Liver (tissue), 9 donors: ENCODE data around the gene HENMT1. TPM values are rescaled to one million over a fixed set of nuclear protein-coding genes. Genes with fewer than 3 reads are reported as not detected.

Source experiments
- DNase-seq: peaks from one replicate; pipeline ENCODE4 v3.0.0-alpha.2; 2017; ENCODE audit warnings: low spot score
- H3K27ac ChIP-seq, 2 donors: one replicate each; pipeline ENCODE4 v1.7.0; 2013; ENCODE audit warnings: inconsistent platforms in 2 of 2, low read length in 2 of 2, control low read depth in 1 of 2, low read depth in 1 of 2, mild to moderate bottlenecking in 1 of 2
- H3K27me3 ChIP-seq, 4 donors: one replicate each; pipeline versions ENCODE4 v1.6.1 to v1.7.0; 2013; ENCODE audit warnings: low read length in 3 of 4, inconsistent platforms in 1 of 4, mild to moderate bottlenecking in 1 of 4, moderate library complexity in 1 of 4; ENCODE audit not compliant: control insufficient read depth in 4 of 4, insufficient read depth in 4 of 4
- H3K36me3 ChIP-seq, 4 donors: one replicate each; pipeline versions ENCODE4 v1.6.1 to v1.7.0; 2013; ENCODE audit warnings: low read length in 3 of 4, mild to moderate bottlenecking in 3 of 4, low read depth in 1 of 4, moderate library complexity in 1 of 4; ENCODE audit not compliant: control insufficient read depth in 4 of 4, insufficient read depth in 3 of 4
- H3K4me1 ChIP-seq, 4 donors: one replicate each; pipeline versions ENCODE4 v1.6.1 to v1.7.0; 2013; ENCODE audit warnings: low read length in 3 of 4, mild to moderate bottlenecking in 3 of 4, moderate library complexity in 1 of 4; ENCODE audit not compliant: control insufficient read depth in 4 of 4, insufficient read depth in 4 of 4
- H3K4me3 ChIP-seq, 3 donors: one replicate each; pipeline versions ENCODE4 v1.6.1 to v1.7.0; 2013; ENCODE audit warnings: low read length in 3 of 3, control low read depth in 1 of 3, low read depth in 1 of 3, mild to moderate bottlenecking in 1 of 3
- H3K9ac ChIP-seq, 2 donors: one replicate each; pipeline ENCODE4 v1.7.0; 2013; ENCODE audit warnings: low read length in 2 of 2, mild to moderate bottlenecking in 2 of 2, moderate library complexity in 2 of 2, control low read depth in 1 of 2, low read depth in 1 of 2
- H3K9me3 ChIP-seq, 4 donors: one replicate each; pipeline versions ENCODE4 v1.6.1 to v1.7.0; 2013; ENCODE audit warnings: low read length in 3 of 4; ENCODE audit not compliant: control insufficient read depth in 4 of 4
- EGR1 ChIP-seq, 2 donors: IDR thresholded peaks; 2 replicates each; pipeline ENCODE4 v1.6.1; 2016 to 2018; ENCODE audit warnings: antibody characterized with exemption in 2 of 2, low read depth in 2 of 2
- FOXA1 ChIP-seq: IDR thresholded peaks from 2 replicates; pipeline ENCODE4 v1.6.1; 2016; ENCODE audit warnings: antibody characterized with exemption
- FOXA2 ChIP-seq: IDR thresholded peaks from 2 replicates; pipeline ENCODE4 v1.6.1; 2016; ENCODE audit warnings: antibody characterized with exemption
- GABPA ChIP-seq, 2 donors: IDR thresholded peaks in 1 of 2; conservative IDR thresholded peaks in 1 of 2; 2 replicates each; pipeline ENCODE4 v1.6.1; 2016; ENCODE audit warnings: antibody characterized with exemption in 2 of 2, mild to moderate bottlenecking in 1 of 2, moderate library complexity in 1 of 2
- HNF4A ChIP-seq, 2 donors: conservative IDR thresholded peaks; 2 replicates each; pipeline ENCODE4 v1.6.1; 2016; ENCODE audit warnings: antibody characterized with exemption in 2 of 2, mild to moderate bottlenecking in 2 of 2
- HNF4G ChIP-seq: IDR thresholded peaks from 2 replicates; pipeline ENCODE4 v1.6.1; 2016; ENCODE audit warnings: antibody characterized with exemption
- JUND ChIP-seq, 2 donors: IDR thresholded peaks; 2 replicates each; pipeline ENCODE4 v1.6.1; 2016; ENCODE audit warnings: antibody characterized with exemption in 2 of 2
- NR2F2 ChIP-seq: IDR thresholded peaks from 2 replicates; pipeline ENCODE4 v1.6.1; 2016; ENCODE audit warnings: antibody characterized with exemption
- RAD21 ChIP-seq, 2 donors: IDR thresholded peaks; 2 replicates each; pipeline ENCODE4 v1.6.1; 2016; ENCODE audit warnings: antibody characterized with exemption in 2 of 2, mild to moderate bottlenecking in 2 of 2
- RXRA ChIP-seq, 2 donors: IDR thresholded peaks; 2 replicates each; pipeline ENCODE4 v1.6.1; 2017 to 2018; ENCODE audit warnings: antibody characterized with exemption in 2 of 2, mild to moderate bottlenecking in 1 of 2
- SP1 ChIP-seq: IDR thresholded peaks from 2 replicates; pipeline ENCODE4 v1.6.1; 2018; ENCODE audit warnings: antibody characterized with exemption, mild to moderate bottlenecking
- TAF1 ChIP-seq: conservative IDR thresholded peaks from 2 replicates; pipeline ENCODE4 v1.6.1; 2016; ENCODE audit warnings: antibody characterized with exemption, mild to moderate bottlenecking
- YY1 ChIP-seq: IDR thresholded peaks from 2 replicates; pipeline ENCODE4 v1.6.1; 2016; ENCODE audit warnings: antibody characterized with exemption, mild to moderate bottlenecking
- WGBS: extraction: QIAGEN DNeasy Blood & Tissue Kit; methylation state at CpG from one replicate; pipeline ENCODE4 v1.1.7; 2013; 5-methylcytosine and 5-hydroxymethylcytosine counted together
- polyA plus RNA-seq, 2 donors: library from polyadenylated mRNA; stranded (reverse) in 1 of 2; unstranded in 1 of 2; fragments of 200-250 nt in 1 of 2; fragments of >200 nt in 1 of 2; fragmentation: Nextera tagmentation in 1 of 2; extraction: Ambion mirVana in 1 of 2; gene quantifications; one replicate each; pipeline versions ENCODE4 v1.2.1 to v1.2.3, GENCODE V29; 2013 to 2015
- total RNA-seq, 2 donors: library from RNA; depleted of rRNA; stranded (reverse); fragments of >200 nt; gene quantifications; one replicate each; pipeline ENCODE4 v1.2.3, GENCODE V29; 2014
- TF ChIP-seq, protein P1 (sequence below): fragments of 150-350 bp; IDR thresholded peaks from 2 replicates; pipeline ENCODE4 v1.5.1; 2017; ENCODE audit warnings: improper control_type of control experiment, low read depth, low read length; ENCODE audit not compliant: missing input control
- TF ChIP-seq, protein P2 (sequence below): IDR thresholded peaks from 2 replicates; pipeline ENCODE4 v1.6.1; 2016; ENCODE audit warnings: antibody characterized with exemption, mild to moderate bottlenecking
- TF ChIP-seq, protein P3 (sequence below): IDR thresholded peaks from 2 replicates; pipeline ENCODE4 v1.6.1; 2016; ENCODE audit warnings: antibody characterized with exemption
- TF ChIP-seq, protein P4 (sequence below): IDR thresholded peaks from 2 replicates; pipeline ENCODE4 v1.6.1; 2016; ENCODE audit warnings: antibody characterized with exemption
- TF ChIP-seq, protein P5 (sequence below): IDR thresholded peaks from 2 replicates; pipeline ENCODE4 v1.6.1; 2016; ENCODE audit warnings: antibody characterized with exemption
- donor health status: healthy.
- donor health status: healthy.
- donor health status: healthy.
- donor health status: healthy.
- donor health status: healthy.

The HENMT1 gene
- total and polyA plus RNA-seq, 4 donors = 0.87 to 7.3 (median 1.1) TPM

DNA sequence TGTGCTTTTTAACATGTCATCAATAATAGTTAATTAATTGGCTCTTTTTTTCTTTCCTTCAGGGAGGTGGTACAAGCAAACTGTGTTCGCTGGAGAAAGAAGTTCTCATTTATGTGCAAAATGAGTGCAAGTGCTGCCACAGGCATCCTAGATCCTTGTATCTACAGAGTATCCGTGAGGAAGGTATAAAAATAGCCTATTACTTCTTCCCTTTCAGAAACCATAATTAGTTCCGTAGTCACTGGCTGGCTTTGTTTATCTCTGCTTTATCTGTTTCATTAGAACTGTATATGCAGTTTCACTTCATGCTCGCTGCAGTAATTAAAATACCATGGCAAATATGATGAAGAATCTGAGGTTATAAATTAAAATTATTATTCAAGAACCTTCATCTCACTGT is 60.4 kb downstream of the HENMT1 start:
- H3K27ac ChIP-seq = no peak overlapping the region
- 75% methylated on average over 4 of the region's 4 CpGs for WGBS

DNA sequence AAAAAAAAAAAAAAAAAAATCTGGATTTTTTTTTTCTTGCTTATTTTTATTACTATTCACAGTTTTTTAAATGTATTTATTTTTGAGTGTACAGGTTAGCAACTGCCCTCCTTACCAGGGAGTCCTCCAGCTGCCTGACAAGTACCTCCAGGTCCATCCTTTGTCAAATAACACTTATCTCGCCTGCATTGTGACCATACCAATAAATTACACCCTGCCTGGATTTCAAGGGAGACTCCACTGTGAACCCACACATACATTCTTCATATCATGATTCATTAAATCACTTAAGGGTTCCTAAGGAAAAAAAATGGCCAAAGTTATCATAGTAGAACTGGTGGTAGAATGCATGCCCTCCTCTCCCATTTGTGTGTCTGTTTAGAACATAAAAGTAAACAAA is 62.6 kb downstream of the HENMT1 start:
- TF ChIP-seq EGR1 (IDR thresholded peaks at IDR 0.05; ENCODE audit: low read depth in 2 of 2) (no peak), HNF4G (no peak), NR2F2 (no peak), TAF1 (no peak), FOXA1 (no peak), RXRA (IDR thresholded peaks at IDR 0.05) (no peak), JUND (IDR thresholded peaks at IDR 0.05) (no peak), GABPA (IDR thresholded peaks at IDR 0.05 in 1 of 2, conservative IDR thresholded peaks at IDR 0.05 in 1 of 2) (no peak), RAD21 (IDR thresholded peaks at IDR 0.05) (no peak), SP1 (no peak), FOXA2 (no peak)
- TF ChIP-seq, protein P1, sequence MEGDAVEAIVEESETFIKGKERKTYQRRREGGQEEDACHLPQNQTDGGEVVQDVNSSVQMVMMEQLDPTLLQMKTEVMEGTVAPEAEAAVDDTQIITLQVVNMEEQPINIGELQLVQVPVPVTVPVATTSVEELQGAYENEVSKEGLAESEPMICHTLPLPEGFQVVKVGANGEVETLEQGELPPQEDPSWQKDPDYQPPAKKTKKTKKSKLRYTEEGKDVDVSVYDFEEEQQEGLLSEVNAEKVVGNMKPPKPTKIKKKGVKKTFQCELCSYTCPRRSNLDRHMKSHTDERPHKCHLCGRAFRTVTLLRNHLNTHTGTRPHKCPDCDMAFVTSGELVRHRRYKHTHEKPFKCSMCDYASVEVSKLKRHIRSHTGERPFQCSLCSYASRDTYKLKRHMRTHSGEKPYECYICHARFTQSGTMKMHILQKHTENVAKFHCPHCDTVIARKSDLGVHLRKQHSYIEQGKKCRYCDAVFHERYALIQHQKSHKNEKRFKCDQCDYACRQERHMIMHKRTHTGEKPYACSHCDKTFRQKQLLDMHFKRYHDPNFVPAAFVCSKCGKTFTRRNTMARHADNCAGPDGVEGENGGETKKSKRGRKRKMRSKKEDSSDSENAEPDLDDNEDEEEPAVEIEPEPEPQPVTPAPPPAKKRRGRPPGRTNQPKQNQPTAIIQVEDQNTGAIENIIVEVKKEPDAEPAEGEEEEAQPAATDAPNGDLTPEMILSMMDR = no peak
- no peak overlapping the region for H3K27ac ChIP-seq

More for the DNA sequence above, 60.4 kb downstream of the HENMT1 start:
- no peak for DNase-seq
- Histone ChIP-seq H3K9me3 (no peaks in the 10 kb centered on the region), H3K4me1 (no peaks in the 10 kb centered on the region), H3K36me3 (no peaks in the 10 kb centered on the region), H3K27me3 (no peaks in the 10 kb centered on the region), H3K4me3 (no peak overlapping the region), H3K9ac (no peak overlapping the region)
- no peak for TF ChIP-seq RXRA (IDR thresholded peaks at IDR 0.05)
- no peak for TF ChIP-seq NR2F2
- TF ChIP-seq, protein P2, sequence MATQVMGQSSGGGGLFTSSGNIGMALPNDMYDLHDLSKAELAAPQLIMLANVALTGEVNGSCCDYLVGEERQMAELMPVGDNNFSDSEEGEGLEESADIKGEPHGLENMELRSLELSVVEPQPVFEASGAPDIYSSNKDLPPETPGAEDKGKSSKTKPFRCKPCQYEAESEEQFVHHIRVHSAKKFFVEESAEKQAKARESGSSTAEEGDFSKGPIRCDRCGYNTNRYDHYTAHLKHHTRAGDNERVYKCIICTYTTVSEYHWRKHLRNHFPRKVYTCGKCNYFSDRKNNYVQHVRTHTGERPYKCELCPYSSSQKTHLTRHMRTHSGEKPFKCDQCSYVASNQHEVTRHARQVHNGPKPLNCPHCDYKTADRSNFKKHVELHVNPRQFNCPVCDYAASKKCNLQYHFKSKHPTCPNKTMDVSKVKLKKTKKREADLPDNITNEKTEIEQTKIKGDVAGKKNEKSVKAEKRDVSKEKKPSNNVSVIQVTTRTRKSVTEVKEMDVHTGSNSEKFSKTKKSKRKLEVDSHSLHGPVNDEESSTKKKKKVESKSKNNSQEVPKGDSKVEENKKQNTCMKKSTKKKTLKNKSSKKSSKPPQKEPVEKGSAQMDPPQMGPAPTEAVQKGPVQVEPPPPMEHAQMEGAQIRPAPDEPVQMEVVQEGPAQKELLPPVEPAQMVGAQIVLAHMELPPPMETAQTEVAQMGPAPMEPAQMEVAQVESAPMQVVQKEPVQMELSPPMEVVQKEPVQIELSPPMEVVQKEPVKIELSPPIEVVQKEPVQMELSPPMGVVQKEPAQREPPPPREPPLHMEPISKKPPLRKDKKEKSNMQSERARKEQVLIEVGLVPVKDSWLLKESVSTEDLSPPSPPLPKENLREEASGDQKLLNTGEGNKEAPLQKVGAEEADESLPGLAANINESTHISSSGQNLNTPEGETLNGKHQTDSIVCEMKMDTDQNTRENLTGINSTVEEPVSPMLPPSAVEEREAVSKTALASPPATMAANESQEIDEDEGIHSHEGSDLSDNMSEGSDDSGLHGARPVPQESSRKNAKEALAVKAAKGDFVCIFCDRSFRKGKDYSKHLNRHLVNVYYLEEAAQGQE = no peak
- TF ChIP-seq HNF4A (conservative IDR thresholded peaks at IDR 0.05) = no peak
- no peak for TF ChIP-seq TAF1
- TF ChIP-seq, protein P3, sequence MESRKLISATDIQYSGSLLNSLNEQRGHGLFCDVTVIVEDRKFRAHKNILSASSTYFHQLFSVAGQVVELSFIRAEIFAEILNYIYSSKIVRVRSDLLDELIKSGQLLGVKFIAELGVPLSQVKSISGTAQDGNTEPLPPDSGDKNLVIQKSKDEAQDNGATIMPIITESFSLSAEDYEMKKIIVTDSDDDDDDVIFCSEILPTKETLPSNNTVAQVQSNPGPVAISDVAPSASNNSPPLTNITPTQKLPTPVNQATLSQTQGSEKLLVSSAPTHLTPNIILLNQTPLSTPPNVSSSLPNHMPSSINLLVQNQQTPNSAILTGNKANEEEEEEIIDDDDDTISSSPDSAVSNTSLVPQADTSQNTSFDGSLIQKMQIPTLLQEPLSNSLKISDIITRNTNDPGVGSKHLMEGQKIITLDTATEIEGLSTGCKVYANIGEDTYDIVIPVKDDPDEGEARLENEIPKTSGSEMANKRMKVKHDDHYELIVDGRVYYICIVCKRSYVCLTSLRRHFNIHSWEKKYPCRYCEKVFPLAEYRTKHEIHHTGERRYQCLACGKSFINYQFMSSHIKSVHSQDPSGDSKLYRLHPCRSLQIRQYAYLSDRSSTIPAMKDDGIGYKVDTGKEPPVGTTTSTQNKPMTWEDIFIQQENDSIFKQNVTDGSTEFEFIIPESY = no peak
- TF ChIP-seq YY1 = no peak
- no peak for TF ChIP-seq GABPA (IDR thresholded peaks at IDR 0.05 in 1 of 2, conservative IDR thresholded peaks at IDR 0.05 in 1 of 2)
- TF ChIP-seq, protein P4, sequence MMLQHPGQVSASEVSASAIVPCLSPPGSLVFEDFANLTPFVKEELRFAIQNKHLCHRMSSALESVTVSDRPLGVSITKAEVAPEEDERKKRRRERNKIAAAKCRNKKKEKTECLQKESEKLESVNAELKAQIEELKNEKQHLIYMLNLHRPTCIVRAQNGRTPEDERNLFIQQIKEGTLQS = no peak
- TF ChIP-seq SP1 = no peak
- no peak for TF ChIP-seq HNF4G
- TF ChIP-seq FOXA2 = no peak
- TF ChIP-seq, protein P5, sequence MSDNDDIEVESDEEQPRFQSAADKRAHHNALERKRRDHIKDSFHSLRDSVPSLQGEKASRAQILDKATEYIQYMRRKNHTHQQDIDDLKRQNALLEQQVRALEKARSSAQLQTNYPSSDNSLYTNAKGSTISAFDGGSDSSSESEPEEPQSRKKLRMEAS = no peak
- TF ChIP-seq JUND (IDR thresholded peaks at IDR 0.05) = no peak
- no peak for TF ChIP-seq EGR1 (IDR thresholded peaks at IDR 0.05; ENCODE audit: low read depth in 2 of 2)
- no peak for TF ChIP-seq RAD21 (IDR thresholded peaks at IDR 0.05)
- no peak for TF ChIP-seq FOXA1
- TF ChIP-seq, protein P1 = no peak

More for the DNA sequence above, 62.6 kb downstream of the HENMT1 start:
- Histone ChIP-seq H3K4me3 (no peak overlapping the region), H3K9me3 (no peaks in the 10 kb centered on the region), H3K9ac (no peak overlapping the region), H3K27me3 (no peaks in the 10 kb centered on the region), H3K36me3 (no peaks in the 10 kb centered on the region), H3K4me1 (no peaks in the 10 kb centered on the region)
- 90% methylated on average over 1 of the region's 1 CpG for WGBS
- no peak for DNase-seq
